ENCODE data around the gene EPHA6. TPM values are rescaled to one million over a fixed set of nuclear protein-coding genes. Genes with fewer than 3 reads are reported as not detected.
A peak's percentile ranks its signal among the peaks of the same experiment; 100 is the strongest.

Gene EPHA6
- total RNA-seq, 2 donors from 2014 or later = not detected

DNA sequence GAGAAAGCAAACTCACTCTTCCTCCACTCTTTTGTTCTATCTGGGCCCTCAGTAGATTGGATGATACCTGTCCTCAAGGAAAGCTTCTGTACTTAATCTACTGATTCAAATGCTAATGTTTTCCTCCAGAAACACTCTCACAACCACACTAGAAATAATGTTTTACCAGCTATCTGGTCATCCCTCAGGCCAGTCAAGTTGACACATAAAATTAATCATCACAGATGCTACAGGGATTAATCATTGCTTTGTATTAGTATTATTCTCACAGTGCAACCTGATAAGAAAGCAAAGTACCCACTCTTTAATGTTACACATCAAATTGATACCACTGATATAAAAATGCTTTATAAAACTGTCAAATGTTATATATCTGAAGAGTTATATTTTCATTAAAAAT lies 897.3 kb downstream of the EPHA6 start:
- Mint-ChIP-seq H3K4me3 (no peak overlapping the region), H3K27me3 (ENCODE audit: low read depth) (peaks cover 7% of the 10 kb centered on the region), H3K27ac (no peak overlapping the region), H3K9me3 (no peaks in the 10 kb centered on the region), H3K4me1 (ENCODE audit: low read depth) (no peaks in the 10 kb centered on the region), H3K36me3 (ENCODE audit: insufficient read depth in 2 of 2) (no peaks in the 10 kb centered on the region)
- no peak for DNase-seq
- no peak for ATAC-seq (replicated peaks in 1 of 2)

DNA sequence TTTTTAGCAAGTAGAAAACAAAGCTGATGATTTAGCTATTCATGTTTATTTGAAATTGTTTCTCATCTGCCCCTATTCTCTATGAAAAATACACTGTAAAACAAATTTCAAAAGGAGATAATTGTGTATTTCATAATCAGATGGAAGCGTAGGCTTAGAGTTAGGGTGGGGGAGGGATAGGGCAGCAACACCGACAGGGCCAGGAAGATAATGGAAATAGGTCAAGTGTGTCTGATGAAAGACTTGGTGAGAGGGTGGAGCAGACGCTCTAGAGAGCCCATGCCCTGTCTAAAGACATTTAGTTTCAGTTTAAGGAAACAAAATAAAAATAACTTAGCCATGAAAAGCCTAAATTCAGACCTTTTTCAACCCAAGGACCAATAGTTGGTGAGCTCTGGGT lies 898.5 kb downstream of the EPHA6 start:
- Mint-ChIP-seq H3K36me3 (ENCODE audit: insufficient read depth in 2 of 2) (no peaks in the 10 kb centered on the region), H3K4me1 (ENCODE audit: low read depth) (no peaks in the 10 kb centered on the region), H3K27ac (no peak overlapping the region), H3K27me3 (ENCODE audit: low read depth) (peaks cover 7% of the 10 kb centered on the region), H3K4me3 (no peak overlapping the region), H3K9me3 (no peaks in the 10 kb centered on the region)
- ATAC-seq (replicated peaks in 1 of 2) (no peak), DNase-seq (no peak)

DNA sequence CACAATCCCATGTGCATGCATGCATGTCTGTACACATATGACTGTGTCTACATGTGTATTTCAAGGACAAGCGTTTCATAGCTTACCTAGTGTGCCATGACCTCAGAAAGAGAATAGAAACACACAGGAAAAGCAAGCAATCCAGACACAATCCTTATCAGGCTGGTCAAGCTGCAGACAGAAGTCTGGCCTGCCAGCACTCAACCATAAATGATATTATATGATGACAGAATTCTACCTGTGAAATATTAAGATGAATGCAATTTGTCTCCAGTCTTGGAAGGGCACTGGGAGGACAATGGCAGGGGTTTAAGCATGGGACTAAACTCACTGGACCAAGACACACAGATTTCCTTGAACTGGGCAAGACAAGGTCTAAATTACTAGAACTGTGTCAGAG lies 899.2 kb downstream of the EPHA6 start:
- H3K4me1 Mint-ChIP-seq (ENCODE audit: low read depth) = no peaks in the 10 kb centered on the region
- H3K9me3 Mint-ChIP-seq = no peaks in the 10 kb centered on the region
- DNase-seq = no peak
- no peak for ATAC-seq (replicated peaks in 1 of 2)
- H3K27ac Mint-ChIP-seq = no peak overlapping the region
- H3K4me3 Mint-ChIP-seq = no peak overlapping the region
- peaks cover 7% of the 10 kb centered on the region for H3K27me3 Mint-ChIP-seq (ENCODE audit: low read depth)
- no peaks in the 10 kb centered on the region for H3K36me3 Mint-ChIP-seq (ENCODE audit: insufficient read depth in 2 of 2)

GRCh38 chr3:97719156-97719821 lies 904.9 kb downstream of the EPHA6 start:
- Mint-ChIP-seq H3K4me3 (no peak overlapping the region), H3K27me3 (ENCODE audit: low read depth) (no peaks in the 10 kb centered on the region), H3K27ac (no peak overlapping the region), H3K4me1 (ENCODE audit: low read depth) (no peaks in the 10 kb centered on the region), H3K9me3 (no peaks in the 10 kb centered on the region), H3K36me3 (ENCODE audit: insufficient read depth in 2 of 2) (no peaks in the 10 kb centered on the region)
- peak; percentile 60 to 65 for DNase-seq
- ATAC-seq (replicated peaks in 1 of 2) = peak; percentile 65 to 67

GRCh38 chr3:97720417-97720816 lies 906.0 kb downstream of the EPHA6 start:
- no peaks in the 10 kb centered on the region for H3K27me3 Mint-ChIP-seq (ENCODE audit: low read depth)
- no peaks in the 10 kb centered on the region for H3K36me3 Mint-ChIP-seq (ENCODE audit: insufficient read depth in 2 of 2)
- DNase-seq = no peak
- H3K4me3 Mint-ChIP-seq = no peak overlapping the region
- H3K9me3 Mint-ChIP-seq = no peaks in the 10 kb centered on the region
- no peak for ATAC-seq (replicated peaks in 1 of 2)
- H3K27ac Mint-ChIP-seq = no peak overlapping the region
- H3K4me1 Mint-ChIP-seq (ENCODE audit: low read depth) = no peaks in the 10 kb centered on the region

DNA sequence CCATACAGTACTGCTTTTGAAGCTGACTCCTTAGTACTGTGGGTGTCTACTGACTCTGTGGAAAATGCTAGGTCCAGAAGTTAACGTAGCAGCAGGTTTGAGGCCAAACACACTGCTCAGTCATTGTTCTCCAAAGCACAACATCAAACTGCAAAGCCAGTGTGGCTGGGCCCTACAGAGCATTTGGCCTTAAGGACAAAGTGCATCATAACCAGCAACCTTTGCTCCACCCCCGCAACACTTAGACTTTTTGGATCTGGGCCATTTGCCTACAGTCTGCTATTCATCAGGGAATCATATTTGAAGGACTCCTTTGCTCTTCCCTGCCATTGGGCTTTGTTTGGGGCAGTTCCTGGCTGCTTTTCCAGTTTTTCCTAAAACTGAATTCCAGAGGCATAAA lies 907.1 kb downstream of the EPHA6 start:
- no peak for ATAC-seq (replicated peaks in 1 of 2)
- Mint-ChIP-seq H3K4me3 (no peak overlapping the region), H3K27ac (no peak overlapping the region), H3K9me3 (no peaks in the 10 kb centered on the region), H3K36me3 (ENCODE audit: insufficient read depth in 2 of 2) (no peaks in the 10 kb centered on the region), H3K27me3 (ENCODE audit: low read depth) (no peaks in the 10 kb centered on the region), H3K4me1 (ENCODE audit: low read depth) (no peaks in the 10 kb centered on the region)
- no peak for DNase-seq

DNA sequence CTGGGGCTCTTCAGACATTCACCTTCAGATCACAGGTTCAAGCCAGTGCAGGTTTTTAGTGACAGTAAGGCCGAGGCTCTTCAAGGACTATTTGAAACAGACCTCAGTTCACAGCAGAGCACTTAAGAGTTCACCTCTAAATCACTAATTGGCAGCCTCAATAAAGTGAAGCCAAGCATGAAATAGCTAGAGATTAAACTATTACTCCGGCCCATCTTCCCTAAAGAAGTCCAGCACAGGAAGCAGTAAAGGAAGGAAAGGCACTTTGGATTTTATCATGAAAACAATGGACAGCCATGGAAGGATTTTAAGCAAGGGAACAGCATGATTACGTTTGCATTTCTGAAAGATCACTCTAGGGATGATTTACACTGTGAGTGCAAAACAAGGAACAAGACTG lies 922.5 kb downstream of the EPHA6 start:
- H3K4me3 Mint-ChIP-seq = no peak overlapping the region
- peaks cover 16% of the 10 kb centered on the region for H3K27me3 Mint-ChIP-seq (ENCODE audit: low read depth)
- no peak for DNase-seq
- no peaks in the 10 kb centered on the region for H3K36me3 Mint-ChIP-seq (ENCODE audit: insufficient read depth in 2 of 2)
- H3K27ac Mint-ChIP-seq = no peak overlapping the region
- no peak for ATAC-seq (replicated peaks in 1 of 2)
- H3K4me1 Mint-ChIP-seq (ENCODE audit: low read depth) = no peaks in the 10 kb centered on the region
- no peaks in the 10 kb centered on the region for H3K9me3 Mint-ChIP-seq

GRCh38 chr3:97738761-97739160 lies 924.4 kb downstream of the EPHA6 start:
- Mint-ChIP-seq H3K27me3 (ENCODE audit: low read depth) (peaks cover 11% of the 10 kb centered on the region), H3K4me1 (ENCODE audit: low read depth) (no peaks in the 10 kb centered on the region), H3K4me3 (no peak overlapping the region), H3K36me3 (ENCODE audit: insufficient read depth in 2 of 2) (no peaks in the 10 kb centered on the region), H3K9me3 (no peaks in the 10 kb centered on the region), H3K27ac (no peak overlapping the region)
- ATAC-seq (replicated peaks in 1 of 2) (no peak), DNase-seq (no peak)

- peaks cover 8% of the 10 kb centered on the region for H3K27me3 Mint-ChIP-seq (ENCODE audit: low read depth)
- H3K9me3 Mint-ChIP-seq = no peaks in the 10 kb centered on the region
- no peak for DNase-seq
- ATAC-seq (replicated peaks in 1 of 2) = no peak
- H3K27ac Mint-ChIP-seq = no peak overlapping the region
- H3K4me3 Mint-ChIP-seq = no peak overlapping the region
- H3K36me3 Mint-ChIP-seq (ENCODE audit: insufficient read depth in 2 of 2) = no peaks in the 10 kb centered on the region
- no peaks in the 10 kb centered on the region for H3K4me1 Mint-ChIP-seq (ENCODE audit: low read depth)
Measured at GRCh38 chr3:97742036-97742435, 927.6 kb downstream of the EPHA6 start.

- Mint-ChIP-seq H3K27me3 (ENCODE audit: low read depth) (peaks cover 7% of the 10 kb centered on the region), H3K27ac (no peak overlapping the region), H3K36me3 (ENCODE audit: insufficient read depth in 2 of 2) (no peaks in the 10 kb centered on the region), H3K9me3 (no peaks in the 10 kb centered on the region), H3K4me3 (no peak overlapping the region), H3K4me1 (ENCODE audit: low read depth) (no peaks in the 10 kb centered on the region)
- ATAC-seq (replicated peaks in 1 of 2) (no peak), DNase-seq (no peak)
Measured at GRCh38 chr3:97744289-97744688, 929.9 kb downstream of the EPHA6 start.

- Mint-ChIP-seq H3K4me1 (ENCODE audit: low read depth) (peaks cover 21% of the 10 kb centered on the region), H3K36me3 (ENCODE audit: insufficient read depth in 2 of 2) (peaks cover 0 to 3% of the 10 kb centered on the region in 2 donors), H3K27me3 (ENCODE audit: low read depth) (no peaks in the 10 kb centered on the region), H3K9me3 (no peaks in the 10 kb centered on the region), H3K4me3 (peak overlapping the region; percentile 96 to 98), H3K27ac (peak overlapping the region; percentile 95)
- no peak for ATAC-seq (replicated peaks in 1 of 2)
- no peak for DNase-seq
Measured at GRCh38 chr3:97763586-97764406, 949.4 kb downstream of the EPHA6 start.

DNA sequence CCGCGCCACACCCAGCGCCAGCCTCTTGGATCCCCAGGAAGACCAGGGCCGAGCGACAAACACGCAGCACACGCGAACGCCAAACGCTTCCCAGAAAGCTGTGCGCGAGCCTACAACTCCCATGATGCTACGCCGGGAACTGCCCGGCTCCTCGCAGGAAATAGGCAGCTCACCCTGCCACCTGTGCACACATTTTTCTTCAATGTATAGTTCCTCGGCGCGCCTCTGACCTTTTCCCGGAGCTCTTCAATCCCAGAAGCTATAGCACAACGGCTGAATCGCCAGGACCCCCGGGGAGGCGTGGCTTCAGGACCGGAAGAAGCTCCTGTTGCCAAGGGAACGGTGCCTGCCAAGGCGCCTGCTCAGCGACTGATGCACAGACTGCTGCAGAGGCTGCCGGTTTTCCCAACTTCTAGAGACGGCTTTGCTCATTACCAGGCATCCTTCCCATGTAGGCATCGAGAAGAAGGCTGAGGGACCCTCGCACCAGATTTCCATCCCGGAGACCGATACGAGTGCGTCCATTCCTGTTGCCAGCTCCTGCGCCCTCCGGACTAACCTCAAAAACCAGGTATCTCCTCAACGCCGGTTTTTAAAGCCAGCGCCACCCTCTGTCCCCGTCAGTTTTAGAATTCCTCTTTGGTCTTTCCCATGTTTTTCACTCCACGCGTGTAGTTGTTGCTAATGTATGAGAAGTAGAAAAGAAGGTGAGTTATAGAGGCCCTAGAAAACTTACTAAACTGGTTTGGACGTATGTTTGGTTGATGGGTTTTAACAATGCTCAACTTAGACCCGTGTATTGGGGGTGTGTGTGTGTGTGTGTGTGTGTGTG lies 950.2 kb downstream of the EPHA6 start, which contains the start of gene ARL6:
Gene ARL6, plus strand, starts transcription at position 352 of the 832 bp plus-strand sequence. CDS start 3,350 bp downstream, outside the sequence.
- DNase-seq = peak; percentile 74 to 75
- Mint-ChIP-seq H3K4me3 (peak within 1 kb of the TSS; percentile 96 to 98), H3K9me3 (no peaks in the 10 kb centered on the region)

DNA sequence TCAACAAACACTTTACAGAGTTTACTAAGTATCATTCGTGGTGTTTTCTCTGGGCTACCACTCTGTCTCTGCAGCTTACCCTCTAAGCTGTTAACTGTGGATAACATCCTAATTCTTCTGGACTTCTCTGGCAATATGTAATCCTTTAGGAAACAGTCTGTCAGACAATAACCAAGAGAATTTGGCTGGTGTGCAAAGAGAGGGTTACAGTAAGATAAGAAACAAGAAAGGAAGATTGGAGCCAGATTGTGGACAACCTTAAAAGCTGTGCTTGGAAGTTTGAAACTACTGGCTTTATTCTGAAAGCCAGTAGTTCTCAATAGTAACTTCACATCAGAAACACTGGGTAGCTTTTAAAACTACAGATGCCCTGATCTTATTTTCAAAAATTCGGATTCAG lies 950.9 kb downstream of the EPHA6 start:
- ATAC-seq (replicated peaks in 1 of 2) (no peak), DNase-seq (no peak)
- H3K4me1 Mint-ChIP-seq (ENCODE audit: low read depth) = peaks cover 21% of the 10 kb centered on the region
- H3K36me3 Mint-ChIP-seq (ENCODE audit: insufficient read depth in 2 of 2) = peaks cover under 1 to 3% of the 10 kb centered on the region in 2 donors
- peak overlapping the region; percentile 51 for H3K27ac Mint-ChIP-seq
- H3K4me3 Mint-ChIP-seq = peak overlapping the region; percentile 96 to 98
- H3K9me3 Mint-ChIP-seq = no peaks in the 10 kb centered on the region
- no peaks in the 10 kb centered on the region for H3K27me3 Mint-ChIP-seq (ENCODE audit: low read depth)

More for the DNA sequence above, 950.2 kb downstream of the EPHA6 start, which contains the start of gene ARL6:
- Mint-ChIP-seq H3K36me3 (ENCODE audit: insufficient read depth in 2 of 2) (peaks cover 0 to 3% of the 10 kb centered on the region in 2 donors), H3K27ac (peak within 1 kb of the TSS; percentile 95), H3K27me3 (ENCODE audit: low read depth) (no peaks in the 10 kb centered on the region), H3K4me1 (ENCODE audit: low read depth) (peaks cover 21% of the 10 kb centered on the region)
- peak; percentile 94 to 95 for ATAC-seq (replicated peaks in 1 of 2)
